Measurements from ENCODE around the gene LIMS1.

The LIMS1 gene

DNA sequence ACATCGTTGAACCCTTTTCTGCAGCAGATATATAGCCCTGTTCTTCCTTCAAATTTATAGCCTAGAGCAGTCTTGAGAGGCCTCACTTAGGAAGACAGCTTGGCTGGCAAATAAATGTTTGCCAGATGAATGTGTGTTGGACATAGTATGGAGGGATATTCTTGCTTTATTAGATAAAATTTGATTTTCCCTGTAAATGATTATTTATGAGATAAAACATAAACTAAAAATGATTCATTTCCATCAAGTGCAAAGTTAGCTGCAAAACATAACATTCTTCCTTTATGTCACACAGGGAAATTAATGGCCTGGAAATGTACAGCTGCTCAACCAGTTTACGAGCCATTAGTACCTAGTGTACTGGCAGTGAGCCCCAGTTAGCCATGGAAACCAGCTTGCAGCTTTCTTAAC, 82.5 kb downstream of the LIMS1 start:
- Histone ChIP-seq H3K9me3 (ENCODE audit: low read length) (no peaks in the 10 kb centered on the region), H3K27me3 (ENCODE audit: control insufficient read depth in 1 of 2, insufficient read depth in 2 of 2, low read length in 2 of 2) (no peaks in the 10 kb centered on the region), H3K4me3 (ENCODE audit: low read depth in 1 of 2, low read length in 2 of 2) (no peak overlapping the region), H3K36me3 (ENCODE audit: insufficient read depth, low read length) (no peaks in the 10 kb centered on the region), H3K27ac (ENCODE audit: low read depth, low read length) (no peak overlapping the region), H3K9ac (ENCODE audit: low read length) (no peak overlapping the region), H3K4me1 (ENCODE audit: insufficient read depth, low read length) (peaks cover 78% of the 10 kb centered on the region)

DNA sequence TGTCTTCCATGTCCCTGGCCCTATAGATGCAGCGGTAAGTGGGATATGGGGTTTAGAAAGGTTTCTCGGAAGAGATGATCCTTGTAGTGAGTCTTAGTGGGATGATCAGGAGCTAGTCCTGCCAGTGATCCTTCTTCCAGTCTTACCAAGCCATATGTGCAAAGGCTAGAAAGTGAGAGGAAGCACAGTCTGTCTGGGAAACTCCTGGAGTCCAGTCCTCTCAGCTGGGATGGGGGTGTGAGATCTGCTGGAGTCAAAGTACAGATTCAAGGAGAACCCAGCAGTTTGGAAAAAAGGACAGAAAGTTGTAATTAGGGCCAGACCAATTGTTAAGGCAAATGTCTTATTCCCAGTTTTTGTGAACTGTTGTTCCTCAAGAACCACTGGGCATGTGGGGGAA, 83.3 kb downstream of the LIMS1 start:
- no peak overlapping the region for H3K27ac ChIP-seq (ENCODE audit: low read depth, low read length)
- no peak overlapping the region for H3K4me3 ChIP-seq (ENCODE audit: low read depth in 1 of 2, low read length in 2 of 2)
- H3K27me3 ChIP-seq (ENCODE audit: control insufficient read depth in 1 of 2, insufficient read depth in 2 of 2, low read length in 2 of 2) = no peaks in the 10 kb centered on the region
- H3K9ac ChIP-seq (ENCODE audit: low read length) = no peak overlapping the region
- H3K36me3 ChIP-seq (ENCODE audit: insufficient read depth, low read length) = no peaks in the 10 kb centered on the region
- peaks cover 74% of the 10 kb centered on the region for H3K4me1 ChIP-seq (ENCODE audit: insufficient read depth, low read length)
- no peaks in the 10 kb centered on the region for H3K9me3 ChIP-seq (ENCODE audit: low read length)

DNA sequence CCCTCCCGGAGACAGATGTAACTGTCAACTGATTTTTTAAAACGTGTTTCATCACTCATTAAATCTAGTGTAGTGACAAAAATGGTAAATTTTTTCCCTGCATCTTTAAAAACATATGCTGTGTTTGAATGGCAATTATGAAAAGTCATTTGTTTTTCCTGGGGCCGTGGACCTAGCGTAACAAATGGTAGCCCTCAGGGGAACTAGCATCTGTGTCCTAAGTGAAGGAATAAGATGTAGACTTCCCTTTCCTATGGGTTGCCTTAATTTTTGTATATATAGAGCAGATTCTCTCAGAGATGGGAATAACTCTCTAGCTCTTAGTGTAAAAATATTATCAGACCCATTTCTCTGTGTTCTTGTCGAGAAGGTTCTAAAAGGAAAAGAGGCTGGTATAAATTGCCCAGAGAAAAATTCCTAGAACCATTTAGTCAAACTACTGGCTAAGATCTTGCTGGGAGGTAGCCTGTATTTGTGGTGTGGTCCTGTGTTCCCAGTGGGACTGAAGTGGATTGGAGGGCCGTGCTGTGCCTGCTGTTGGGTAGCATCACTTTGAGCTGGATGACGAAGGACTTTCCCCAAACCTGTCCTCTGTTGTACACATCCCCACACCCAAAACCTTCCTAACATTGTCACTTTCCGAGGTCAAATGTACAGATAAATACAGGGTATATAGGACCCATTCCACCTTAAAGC, 85.8 kb downstream of the LIMS1 start:
- H3K9ac ChIP-seq (ENCODE audit: low read length) = no peak overlapping the region
- no peak overlapping the region for H3K4me3 ChIP-seq (ENCODE audit: low read depth in 1 of 2, low read length in 2 of 2)
- H3K4me1 ChIP-seq (ENCODE audit: insufficient read depth, low read length) = peaks cover 50% of the 10 kb centered on the region
- no peaks in the 10 kb centered on the region for H3K36me3 ChIP-seq (ENCODE audit: insufficient read depth, low read length)
- H3K27me3 ChIP-seq (ENCODE audit: control insufficient read depth in 1 of 2, insufficient read depth in 2 of 2, low read length in 2 of 2) = no peaks in the 10 kb centered on the region
- H3K27ac ChIP-seq (ENCODE audit: low read depth, low read length) = no peak overlapping the region
- H3K9me3 ChIP-seq (ENCODE audit: low read length) = no peaks in the 10 kb centered on the region

DNA sequence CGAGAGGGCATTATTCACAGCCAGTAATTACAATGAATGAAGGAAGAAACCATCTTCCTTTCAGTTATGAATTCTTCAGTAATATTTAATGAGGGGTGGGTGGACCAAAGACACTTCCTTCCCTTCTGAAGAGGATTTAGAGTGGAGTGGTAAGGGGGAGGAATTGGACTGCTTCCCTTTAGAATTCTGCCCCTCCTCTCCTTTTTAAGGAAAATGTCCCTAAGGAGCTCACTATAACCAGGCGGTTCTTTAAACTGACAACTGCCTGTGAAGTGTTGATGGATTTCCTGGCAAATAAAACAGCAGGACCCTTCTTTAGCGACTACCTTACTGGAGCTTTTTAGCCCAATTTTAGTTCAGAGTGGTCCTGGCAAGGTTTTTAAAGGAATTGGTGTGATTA, 86.4 kb downstream of the LIMS1 start:
- no peaks in the 10 kb centered on the region for H3K36me3 ChIP-seq (ENCODE audit: insufficient read depth, low read length)
- H3K4me1 ChIP-seq (ENCODE audit: insufficient read depth, low read length) = peaks cover 44% of the 10 kb centered on the region
- no peak overlapping the region for H3K4me3 ChIP-seq (ENCODE audit: low read depth in 1 of 2, low read length in 2 of 2)
- no peaks in the 10 kb centered on the region for H3K27me3 ChIP-seq (ENCODE audit: control insufficient read depth in 1 of 2, insufficient read depth in 2 of 2, low read length in 2 of 2)
- H3K9me3 ChIP-seq (ENCODE audit: low read length) = no peaks in the 10 kb centered on the region
- no peak overlapping the region for H3K9ac ChIP-seq (ENCODE audit: low read length)
- no peak overlapping the region for H3K27ac ChIP-seq (ENCODE audit: low read depth, low read length)

DNA sequence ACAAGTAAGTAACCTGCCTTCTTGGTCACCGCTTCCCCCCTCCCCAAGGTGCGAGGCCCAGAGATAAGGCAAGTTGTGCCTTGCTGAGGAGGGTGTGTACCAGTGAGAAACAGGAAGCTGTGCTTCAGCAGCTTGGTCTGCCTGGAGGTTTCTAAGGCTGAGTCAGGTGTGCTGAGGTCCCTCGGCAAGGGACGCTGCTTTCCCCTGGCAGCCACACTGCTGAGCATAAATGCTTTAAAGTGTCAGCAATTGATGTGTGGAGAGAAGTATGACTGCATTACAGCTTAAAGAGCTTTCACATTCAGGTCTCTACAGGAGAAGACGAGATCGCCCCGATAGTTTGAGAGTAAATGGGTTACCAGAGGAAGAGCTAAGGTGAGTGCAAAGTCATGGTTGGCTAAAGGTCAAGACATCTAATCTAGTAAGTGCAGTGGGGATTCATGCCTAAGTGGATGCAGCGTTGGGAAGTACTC, 86.9 kb downstream of the LIMS1 start:
- H3K36me3 ChIP-seq (ENCODE audit: insufficient read depth, low read length) = no peaks in the 10 kb centered on the region
- H3K4me3 ChIP-seq (ENCODE audit: low read depth in 1 of 2, low read length in 2 of 2) = no peak overlapping the region
- no peaks in the 10 kb centered on the region for H3K27me3 ChIP-seq (ENCODE audit: control insufficient read depth in 1 of 2, insufficient read depth in 2 of 2, low read length in 2 of 2)
- no peak overlapping the region for H3K9ac ChIP-seq (ENCODE audit: low read length)
- H3K27ac ChIP-seq (ENCODE audit: low read depth, low read length) = no peak overlapping the region
- H3K4me1 ChIP-seq (ENCODE audit: insufficient read depth, low read length) = peaks cover 39% of the 10 kb centered on the region
- no peaks in the 10 kb centered on the region for H3K9me3 ChIP-seq (ENCODE audit: low read length)

DNA sequence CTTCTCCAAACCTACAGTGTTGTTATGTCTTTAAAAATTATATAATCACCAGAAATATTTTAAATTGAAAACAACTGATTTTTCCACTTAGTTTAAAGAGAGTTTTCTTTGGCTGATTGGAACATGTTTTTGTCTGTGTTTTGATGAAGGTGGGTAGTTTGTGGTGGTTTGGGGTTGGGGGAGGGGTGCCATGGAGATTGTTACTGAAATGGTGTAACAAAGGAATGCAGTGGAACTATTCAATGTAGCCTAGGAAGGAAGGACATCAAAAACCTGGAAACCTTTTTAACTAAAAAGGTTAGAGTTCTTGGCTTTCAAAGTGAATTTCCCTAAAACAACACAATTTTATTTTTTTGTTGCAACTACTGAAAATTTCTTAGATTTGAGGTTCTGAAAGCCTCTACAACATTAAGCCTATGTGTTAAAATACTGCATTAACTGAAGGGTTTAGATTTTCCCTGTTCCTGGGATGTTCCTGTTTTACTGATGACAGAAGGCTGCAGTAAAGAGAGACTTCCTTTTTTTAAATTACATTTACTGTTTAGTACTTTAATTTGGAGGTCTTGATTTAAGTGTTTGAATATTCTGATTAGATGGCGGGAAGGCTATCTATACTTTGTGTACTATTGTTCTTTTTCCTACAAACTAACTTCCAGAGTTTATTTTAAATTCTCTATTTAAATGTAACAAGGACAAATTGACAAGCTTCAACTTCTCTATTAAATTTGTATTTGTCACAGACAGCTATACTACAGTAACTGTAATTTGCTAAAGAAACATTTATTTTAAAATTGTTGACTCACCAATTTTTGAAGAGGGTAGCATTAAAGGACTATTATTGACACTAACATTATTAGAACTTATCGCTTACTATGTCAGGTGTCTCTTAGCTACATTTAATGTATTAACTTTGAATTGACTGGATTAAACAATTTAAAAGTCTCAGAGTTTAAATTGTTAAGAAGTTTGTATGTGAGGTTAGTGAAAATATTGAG, 87.7 kb downstream of the LIMS1 start:
- Histone ChIP-seq H3K27me3 (ENCODE audit: control insufficient read depth in 1 of 2, insufficient read depth in 2 of 2, low read length in 2 of 2) (no peaks in the 10 kb centered on the region), H3K4me1 (ENCODE audit: insufficient read depth, low read length) (peaks cover 31% of the 10 kb centered on the region), H3K9ac (ENCODE audit: low read length) (no peak overlapping the region), H3K36me3 (ENCODE audit: insufficient read depth, low read length) (no peaks in the 10 kb centered on the region), H3K4me3 (ENCODE audit: low read depth in 1 of 2, low read length in 2 of 2) (no peak overlapping the region), H3K27ac (ENCODE audit: low read depth, low read length) (no peak overlapping the region), H3K9me3 (ENCODE audit: low read length) (no peaks in the 10 kb centered on the region)

DNA sequence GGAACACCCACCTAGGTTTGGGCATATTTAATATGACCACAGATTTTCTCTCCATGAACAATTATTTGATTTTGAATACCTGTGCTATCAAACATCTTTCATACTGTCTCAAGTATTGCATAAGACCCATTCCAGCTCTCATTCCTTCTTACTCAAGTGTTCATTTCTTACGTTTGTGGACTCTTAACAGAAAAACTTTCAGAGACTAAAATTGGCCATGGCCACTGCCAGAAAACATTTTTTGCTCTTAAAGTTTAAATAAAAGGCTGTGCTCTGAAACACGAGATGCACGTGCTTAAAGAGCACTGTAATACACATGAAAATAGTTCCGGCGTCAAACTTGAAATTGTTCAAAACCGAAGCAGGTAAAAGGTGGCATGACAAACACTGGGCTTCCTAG, 89.3 kb downstream of the LIMS1 start:
- Histone ChIP-seq H3K9ac (ENCODE audit: low read length) (no peak overlapping the region), H3K4me1 (ENCODE audit: insufficient read depth, low read length) (peaks cover 18% of the 10 kb centered on the region), H3K36me3 (ENCODE audit: insufficient read depth, low read length) (no peaks in the 10 kb centered on the region), H3K9me3 (ENCODE audit: low read length) (no peaks in the 10 kb centered on the region), H3K27ac (ENCODE audit: low read depth, low read length) (peak overlapping the region; percentile 22), H3K4me3 (ENCODE audit: low read depth in 1 of 2, low read length in 2 of 2) (no peak overlapping the region), H3K27me3 (ENCODE audit: control insufficient read depth in 1 of 2, insufficient read depth in 2 of 2, low read length in 2 of 2) (no peaks in the 10 kb centered on the region)

DNA sequence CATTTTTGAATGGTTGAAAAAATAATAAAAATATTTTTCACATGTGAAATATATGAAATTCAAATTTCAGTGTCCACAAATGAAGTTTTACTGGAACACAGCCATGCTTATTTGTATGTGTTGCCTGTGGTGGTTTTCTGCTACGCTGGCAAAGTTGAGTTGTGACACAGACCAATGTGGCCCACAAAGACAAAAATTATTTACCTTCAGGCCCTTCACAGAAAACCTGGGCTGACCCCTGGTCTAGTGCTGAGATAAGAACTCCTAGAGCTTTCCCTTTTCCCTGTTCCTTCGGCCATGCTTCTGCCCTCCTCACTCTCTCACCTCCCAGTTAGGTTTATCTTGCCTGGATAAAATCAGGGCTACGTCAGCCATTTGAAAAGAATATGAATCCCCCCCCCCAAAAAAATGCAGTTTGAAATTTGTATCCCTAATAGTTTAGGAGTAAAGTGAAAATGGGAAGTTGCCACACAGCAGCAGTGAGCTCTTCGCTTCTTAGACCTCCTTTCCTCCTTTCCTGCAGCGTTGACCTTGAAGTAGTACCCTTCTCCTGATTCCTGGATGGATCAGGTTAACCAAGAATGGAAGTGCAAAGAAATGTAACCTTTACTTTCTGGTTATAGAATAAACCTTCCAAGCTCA, 91.0 kb downstream of the LIMS1 start:
- no peaks in the 10 kb centered on the region for H3K36me3 ChIP-seq (ENCODE audit: insufficient read depth, low read length)
- H3K27me3 ChIP-seq (ENCODE audit: control insufficient read depth in 1 of 2, insufficient read depth in 2 of 2, low read length in 2 of 2) = no peaks in the 10 kb centered on the region
- H3K4me1 ChIP-seq (ENCODE audit: insufficient read depth, low read length) = peaks cover 16% of the 10 kb centered on the region
- H3K9me3 ChIP-seq (ENCODE audit: low read length) = no peaks in the 10 kb centered on the region
- no peak overlapping the region for H3K27ac ChIP-seq (ENCODE audit: low read depth, low read length)
- H3K4me3 ChIP-seq (ENCODE audit: low read depth in 1 of 2, low read length in 2 of 2) = no peak overlapping the region
- H3K9ac ChIP-seq (ENCODE audit: low read length) = no peak overlapping the region

DNA sequence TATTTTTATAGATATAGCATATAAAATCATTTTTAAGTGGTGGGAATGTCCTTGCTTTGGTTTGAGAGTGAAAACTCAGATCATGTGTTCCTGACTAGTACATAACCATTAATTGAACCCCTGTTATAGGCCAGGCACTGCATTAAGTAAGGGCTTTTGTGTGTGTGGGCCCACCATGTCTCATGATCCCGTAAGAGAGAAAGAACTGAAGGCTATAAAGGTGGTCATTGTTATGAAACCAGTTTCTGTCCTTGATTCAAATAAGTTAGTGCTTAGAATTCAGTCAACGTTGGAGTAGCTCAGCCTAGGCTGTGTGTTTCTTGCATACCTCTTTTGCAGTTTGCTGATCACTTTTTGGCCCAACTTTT, 91.5 kb downstream of the LIMS1 start:
- no peaks in the 10 kb centered on the region for H3K36me3 ChIP-seq (ENCODE audit: insufficient read depth, low read length)
- peaks cover 11% of the 10 kb centered on the region for H3K4me1 ChIP-seq (ENCODE audit: insufficient read depth, low read length)
- no peak overlapping the region for H3K4me3 ChIP-seq (ENCODE audit: low read depth in 1 of 2, low read length in 2 of 2)
- H3K9me3 ChIP-seq (ENCODE audit: low read length) = no peaks in the 10 kb centered on the region
- H3K27me3 ChIP-seq (ENCODE audit: control insufficient read depth in 1 of 2, insufficient read depth in 2 of 2, low read length in 2 of 2) = no peaks in the 10 kb centered on the region
- no peak overlapping the region for H3K27ac ChIP-seq (ENCODE audit: low read depth, low read length)
- H3K9ac ChIP-seq (ENCODE audit: low read length) = no peak overlapping the region

DNA sequence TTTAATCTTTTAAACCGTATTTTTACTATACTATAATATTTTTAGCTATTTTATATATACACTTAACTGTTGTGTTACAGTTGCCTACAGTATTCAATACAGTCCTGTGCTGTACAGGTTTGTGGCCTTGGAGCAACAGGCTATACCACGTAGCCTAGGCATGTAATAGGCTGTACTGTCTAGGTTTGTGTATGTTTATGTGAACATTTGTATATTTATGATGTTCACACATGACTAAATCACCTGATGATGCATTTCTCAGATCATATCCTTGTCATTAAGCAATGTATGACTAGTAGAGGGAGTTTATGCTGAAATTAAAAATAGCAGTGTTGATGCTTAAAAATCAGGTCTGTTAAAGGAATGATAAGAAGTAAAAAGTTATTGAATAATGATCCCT, 92.7 kb downstream of the LIMS1 start:
- no peak overlapping the region for H3K4me3 ChIP-seq (ENCODE audit: low read depth in 1 of 2, low read length in 2 of 2)
- no peaks in the 10 kb centered on the region for H3K9me3 ChIP-seq (ENCODE audit: low read length)
- H3K9ac ChIP-seq (ENCODE audit: low read length) = no peak overlapping the region
- no peaks in the 10 kb centered on the region for H3K27me3 ChIP-seq (ENCODE audit: control insufficient read depth in 1 of 2, insufficient read depth in 2 of 2, low read length in 2 of 2)
- H3K36me3 ChIP-seq (ENCODE audit: insufficient read depth, low read length) = no peaks in the 10 kb centered on the region
- H3K4me1 ChIP-seq (ENCODE audit: insufficient read depth, low read length) = peaks cover 11% of the 10 kb centered on the region
- H3K27ac ChIP-seq (ENCODE audit: low read depth, low read length) = no peak overlapping the region

DNA sequence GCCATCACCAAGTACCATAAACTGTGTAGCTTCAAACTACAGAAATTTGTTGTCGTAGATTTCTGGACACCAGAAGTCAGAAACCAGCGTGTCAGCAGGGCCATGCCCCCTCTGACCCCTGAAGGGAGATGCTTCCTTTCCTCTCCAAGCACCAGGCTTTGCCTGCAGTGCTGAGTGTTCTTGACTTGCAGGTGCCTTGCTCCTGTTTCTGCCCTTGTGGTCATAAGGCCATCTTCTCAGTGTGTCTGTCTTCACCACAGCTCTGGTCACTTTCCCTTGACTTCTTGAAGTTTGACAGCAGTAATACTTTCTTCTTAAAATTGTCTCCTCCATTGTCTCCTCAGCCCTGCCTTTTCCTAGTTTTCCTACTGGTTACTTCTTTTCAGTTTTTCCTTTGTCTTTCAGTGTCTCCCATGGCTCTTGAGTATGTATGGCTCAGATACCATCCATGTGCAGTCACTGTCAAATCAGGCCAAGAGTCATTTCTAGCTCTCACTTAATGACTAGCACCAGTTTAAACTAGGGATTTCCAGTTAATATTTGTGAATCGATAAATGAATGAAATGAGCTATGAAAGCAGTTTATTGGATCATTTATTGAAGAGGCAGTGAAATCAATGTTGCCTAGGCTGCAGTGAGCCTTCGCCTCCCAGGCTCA, 93.8 kb downstream of the LIMS1 start:
- Histone ChIP-seq H3K27me3 (ENCODE audit: control insufficient read depth in 1 of 2, insufficient read depth in 2 of 2, low read length in 2 of 2) (no peaks in the 10 kb centered on the region), H3K9ac (ENCODE audit: low read length) (no peak overlapping the region), H3K27ac (ENCODE audit: low read depth, low read length) (no peak overlapping the region), H3K36me3 (ENCODE audit: insufficient read depth, low read length) (no peaks in the 10 kb centered on the region), H3K9me3 (ENCODE audit: low read length) (no peaks in the 10 kb centered on the region), H3K4me3 (ENCODE audit: low read depth in 1 of 2, low read length in 2 of 2) (no peak overlapping the region), H3K4me1 (ENCODE audit: insufficient read depth, low read length) (peaks cover 20% of the 10 kb centered on the region)

All from muscle layer of colon (tissue), 2 donors.